ENCODE measurements around the gene ALK. TPM values are rescaled to one million over a fixed set of nuclear protein-coding genes. Genes with fewer than 3 reads are reported as not detected.

Gene ALK
- polyA plus RNA-seq, 2 of the 4 experiments (the other 2 are of a cell fraction) = not detected

DNA sequence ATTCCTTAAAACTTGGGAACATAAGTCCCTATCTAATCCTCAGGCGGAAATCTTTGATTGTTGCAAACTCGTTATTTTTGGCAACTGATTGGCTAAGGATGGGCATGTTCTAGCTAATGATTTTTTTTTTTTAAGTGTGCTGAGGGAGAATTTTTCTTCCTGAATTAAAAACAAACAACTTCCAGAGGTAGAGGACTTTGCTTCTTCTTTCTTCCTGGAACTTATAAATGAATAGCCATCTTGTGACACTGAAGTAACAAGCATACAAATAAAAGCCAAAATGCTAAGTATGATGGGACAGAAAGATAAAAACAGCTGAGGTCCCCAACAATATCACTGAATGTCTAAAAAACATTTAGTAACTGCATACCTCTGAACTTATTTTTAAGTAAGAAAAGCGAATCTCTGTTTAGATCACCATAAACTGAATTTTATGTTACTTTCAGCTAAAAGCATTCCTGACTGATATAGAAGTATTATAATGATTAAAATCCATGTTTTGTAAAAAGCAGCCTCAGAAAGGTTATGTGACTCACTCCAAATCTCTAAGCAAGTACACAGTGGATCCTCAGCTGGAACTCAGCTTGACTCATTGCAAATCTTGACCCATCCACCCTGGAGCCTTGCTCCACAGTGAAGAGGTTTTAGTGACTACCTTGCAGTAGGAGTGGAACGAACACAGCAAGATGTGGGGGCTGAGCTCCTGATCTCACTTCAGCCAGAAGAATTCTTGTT lies 461.8 kb downstream of the ALK start:
- Histone ChIP-seq H3K27ac (no peak overlapping the region), H3K4me1 (no peaks in the 10 kb centered on the region), H3K4me3 (no peak overlapping the region), H3K9me3 (no peaks in the 10 kb centered on the region), H3K4me2 (no peak overlapping the region)
- FAIRE-seq (peak; percentile 28), DNase-seq (ENCODE audit: low read depth in 1 of 2, low spot score in 1 of 2) (no peak), ATAC-seq (no peak)
- WGBS (ENCODE audit: missing lambda C conversion rate) = 14% methylated on average over 4 of the region's 4 CpGs
- POLR2A ChIA-PET = no interaction called here
- CTCF ChIA-PET = no interaction called here
- TF ChIP-seq HES2 (IDR thresholded peaks at IDR 0.05) (no peak), NR3C1 (IDR thresholded peaks at IDR 0.05) (no peak), KDM5A (IDR thresholded peaks at IDR 0.05) (no peak), RNF2 (IDR thresholded peaks at IDR 0.05; ENCODE audit: borderline replicate concordance, low read depth) (no peak), MAFK (IDR thresholded peaks at IDR 0.05; ENCODE audit: partially characterized antibody) (no peak), SMC3 (IDR thresholded peaks at IDR 0.05) (no peak), RARB (CRISPR knock-in tag; IDR thresholded peaks at IDR 0.05) (no peak), HEYL (CRISPR knock-in tag; IDR thresholded peaks at IDR 0.05) (no peak), KDM1A (IDR thresholded peaks at IDR 0.05; ENCODE audit: low read depth) (no peak), TP53 (CRISPR knock-in tag; IDR thresholded peaks at IDR 0.05) (no peak), MYC (IDR thresholded peaks at IDR 0.05; ENCODE audit: borderline replicate concordance, low read length) (no peak), E2F6 (IDR thresholded peaks at IDR 0.05; ENCODE audit: borderline replicate concordance, low read depth) (no peak), FOSL2 (IDR thresholded peaks at IDR 0.05) (no peak), FOSL2 (CRISPR knock-in tag; IDR thresholded peaks at IDR 0.05) (no peak), POLR2A (IDR thresholded peaks at IDR 0.05; ENCODE audit: low read length) (no peak)

- Histone ChIP-seq H3K9me3 (no peaks in the 10 kb centered on the region), H3K4me3 (no peak overlapping the region), H3K4me2 (no peak overlapping the region), H3K4me1 (no peaks in the 10 kb centered on the region), H3K27ac (no peak overlapping the region)
- FAIRE-seq (no peak), DNase-seq (ENCODE audit: low read depth in 1 of 2, low spot score in 1 of 2) (no peak), ATAC-seq (no peak)
- ChIA-PET POLR2A (no interaction called here), CTCF (no interaction called here)
- TF ChIP-seq CEBPB (IDR thresholded peaks at IDR 0.05) (peak; percentile 26 to 57; a peak in 3 of 4 replicates), FOSB (CRISPR knock-in tag; IDR thresholded peaks at IDR 0.05) (no peak)
Observed at GRCh38 chr2:29456429-29456828, 465.0 kb downstream of the ALK start.

DNA sequence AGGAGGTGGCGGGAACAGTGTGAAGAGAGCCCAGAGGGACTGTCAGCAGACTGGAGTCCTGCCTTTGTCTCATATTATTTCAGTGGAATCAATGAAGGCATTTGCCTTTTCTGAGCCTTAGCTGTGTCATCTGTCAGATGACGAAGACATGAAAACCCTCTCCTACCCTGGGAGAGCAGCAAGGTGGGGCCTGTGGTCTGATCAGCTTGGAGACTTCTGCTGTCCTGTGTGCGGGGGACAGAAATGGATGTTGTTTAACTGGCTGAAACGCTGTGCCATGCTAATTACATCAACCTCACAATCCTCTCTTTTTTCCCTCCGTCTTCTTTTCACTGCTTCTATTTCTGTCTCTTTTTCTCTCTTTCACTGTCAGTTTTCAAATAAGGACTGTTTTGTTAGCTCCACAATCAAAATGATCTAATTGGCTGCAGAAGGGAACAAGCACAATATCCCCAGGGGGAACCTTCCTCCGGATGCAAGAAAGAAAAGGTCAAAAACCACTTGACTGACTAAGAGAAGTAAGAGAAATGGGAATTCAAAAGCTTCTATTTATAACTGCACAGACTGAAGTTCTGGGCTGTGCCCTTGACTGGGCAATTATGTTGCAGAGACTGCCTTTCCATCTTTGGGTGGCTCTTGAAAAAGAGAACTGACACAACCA lies 466.1 kb downstream of the ALK start:
- no peak for FAIRE-seq
- ATAC-seq = no peak
- Histone ChIP-seq H3K9me3 (no peaks in the 10 kb centered on the region), H3K4me1 (no peaks in the 10 kb centered on the region), H3K27ac (no peak overlapping the region), H3K4me2 (no peak overlapping the region), H3K4me3 (no peak overlapping the region)
- ChIA-PET CTCF (no interaction called here), POLR2A (no interaction called here)
- DNase-seq (ENCODE audit: low read depth in 1 of 2, low spot score in 1 of 2) = no peak
- TF ChIP-seq HOXA7 (CRISPR knock-in tag; IDR thresholded peaks at IDR 0.05) (no peak), HMGXB4 (CRISPR knock-in tag; IDR thresholded peaks at IDR 0.05; ENCODE audit: borderline replicate concordance) (no peak), FOSL2 (IDR thresholded peaks at IDR 0.05) (no peak), FOSL2 (CRISPR knock-in tag; IDR thresholded peaks at IDR 0.05) (no peak), ATOH8 (CRISPR knock-in tag; IDR thresholded peaks at IDR 0.05; ENCODE audit: low read depth) (no peak), FOSB (CRISPR knock-in tag; IDR thresholded peaks at IDR 0.05) (no peak), ZFP36 (IDR thresholded peaks at IDR 0.05; ENCODE audit: borderline replicate concordance, partially characterized antibody) (no peak), NR3C1 (IDR thresholded peaks at IDR 0.05) (no peak), CHD2 (IDR thresholded peaks at IDR 0.05; ENCODE audit: low read length, partially characterized antibody) (no peak), REST (IDR thresholded peaks at IDR 0.05) (no peak), RCOR1 (IDR thresholded peaks at IDR 0.05; ENCODE audit: low read depth, low read length) (no peak), MAZ (IDR thresholded peaks at IDR 0.05; ENCODE audit: borderline replicate concordance, low read depth, low read length) (no peak), EHF (CRISPR knock-in tag; IDR thresholded peaks at IDR 0.05) (no peak), HEYL (CRISPR knock-in tag; IDR thresholded peaks at IDR 0.05) (no peak), GATA3 (IDR thresholded peaks at IDR 0.05; ENCODE audit: borderline replicate concordance) (no peak)
- WGBS (ENCODE audit: missing lambda C conversion rate) = 18% methylated on average over 6 of the region's 6 CpGs

Data from A549 (cell line).